ENCODE data around the gene OPRD1. TPM values are rescaled to one million over a fixed set of nuclear protein-coding genes. Genes with fewer than 3 reads are reported as not detected.

The OPRD1 gene
- total and polyA plus RNA-seq, 4 donors: 0.01 TPM; not detected in 3

GRCh38 chr1:28893403-28894102 lies 81.6 kb downstream of the OPRD1 start:
- H3K4me3 ChIP-seq (ENCODE audit: low read depth in 1 of 3, low read length in 3 of 3): no peak overlapping the region
- H3K27ac ChIP-seq (ENCODE audit: low read depth in 1 of 2, low read length in 2 of 2): no peak overlapping the region
- WGBS: 89% methylated on average over 8 of the region's 8 CpGs
- DNase-seq (ENCODE audit: low spot score): no peak
- no peaks in the 10 kb centered on the region for H3K9me3 ChIP-seq (ENCODE audit: control insufficient read depth in 4 of 4, low read length in 3 of 4)
- H3K36me3 ChIP-seq (ENCODE audit: control insufficient read depth in 4 of 4, insufficient read depth in 3 of 4, low read depth in 1 of 4, low read length in 3 of 4): peaks cover 0 to 5% (median under 1%) of the 10 kb centered on the region in 4 donors
- peaks cover 0 to 3% (median 0%) of the 10 kb centered on the region in 4 donors for H3K4me1 ChIP-seq (ENCODE audit: control insufficient read depth in 4 of 4, insufficient read depth in 4 of 4, low read length in 3 of 4)
- H3K27me3 ChIP-seq (ENCODE audit: control insufficient read depth in 4 of 4, insufficient read depth in 4 of 4, low read length in 3 of 4): no peaks in the 10 kb centered on the region
- H3K9ac ChIP-seq (ENCODE audit: low read depth in 1 of 2, low read length in 2 of 2): no peak overlapping the region
- TF ChIP-seq FOXA1 (IDR thresholded peaks at IDR 0.05) (no peak), NR2F2 (IDR thresholded peaks at IDR 0.05) (no peak), RAD21 (IDR thresholded peaks at IDR 0.05) (peak; percentile 8 to 54), EGR1 (IDR thresholded peaks at IDR 0.05; ENCODE audit: low read depth in 2 of 2) (no peak)

GRCh38 chr1:28894785-28895184 lies 82.8 kb downstream of the OPRD1 start:
- 90% methylated on average over 2 of the region's 2 CpGs for WGBS

More at GRCh38 chr1:28894785-28895184, 82.8 kb downstream of the OPRD1 start:
- Histone ChIP-seq H3K27me3 (ENCODE audit: control insufficient read depth in 4 of 4, insufficient read depth in 4 of 4, low read length in 3 of 4) (no peaks in the 10 kb centered on the region), H3K4me3 (ENCODE audit: low read depth in 1 of 3, low read length in 3 of 3) (no peak overlapping the region), H3K27ac (ENCODE audit: low read depth in 1 of 2, low read length in 2 of 2) (no peak overlapping the region), H3K4me1 (ENCODE audit: control insufficient read depth in 4 of 4, insufficient read depth in 4 of 4, low read length in 3 of 4) (peaks cover 0 to 3% (median 1%) of the 10 kb centered on the region in 4 donors), H3K9ac (ENCODE audit: low read depth in 1 of 2, low read length in 2 of 2) (no peak overlapping the region), H3K36me3 (ENCODE audit: control insufficient read depth in 4 of 4, insufficient read depth in 3 of 4, low read depth in 1 of 4, low read length in 3 of 4) (peaks cover 0 to 5% (median 2%) of the 10 kb centered on the region in 4 donors), H3K9me3 (ENCODE audit: control insufficient read depth in 4 of 4, low read length in 3 of 4) (no peaks in the 10 kb centered on the region)
- no peak for TF ChIP-seq GABPA (IDR thresholded peaks at IDR 0.05 in 1 of 2, conservative IDR thresholded peaks at IDR 0.05 in 1 of 2)
- TF ChIP-seq RXRA (IDR thresholded peaks at IDR 0.05): no peak
- TF ChIP-seq TAF1 (conservative IDR thresholded peaks at IDR 0.05): no peak
- no peak for TF ChIP-seq FOXA2 (IDR thresholded peaks at IDR 0.05)
- TF ChIP-seq FOXA1 (IDR thresholded peaks at IDR 0.05): no peak
- no peak for TF ChIP-seq RAD21 (IDR thresholded peaks at IDR 0.05)
- TF ChIP-seq SP1 (IDR thresholded peaks at IDR 0.05): no peak
- TF ChIP-seq, protein P1, sequence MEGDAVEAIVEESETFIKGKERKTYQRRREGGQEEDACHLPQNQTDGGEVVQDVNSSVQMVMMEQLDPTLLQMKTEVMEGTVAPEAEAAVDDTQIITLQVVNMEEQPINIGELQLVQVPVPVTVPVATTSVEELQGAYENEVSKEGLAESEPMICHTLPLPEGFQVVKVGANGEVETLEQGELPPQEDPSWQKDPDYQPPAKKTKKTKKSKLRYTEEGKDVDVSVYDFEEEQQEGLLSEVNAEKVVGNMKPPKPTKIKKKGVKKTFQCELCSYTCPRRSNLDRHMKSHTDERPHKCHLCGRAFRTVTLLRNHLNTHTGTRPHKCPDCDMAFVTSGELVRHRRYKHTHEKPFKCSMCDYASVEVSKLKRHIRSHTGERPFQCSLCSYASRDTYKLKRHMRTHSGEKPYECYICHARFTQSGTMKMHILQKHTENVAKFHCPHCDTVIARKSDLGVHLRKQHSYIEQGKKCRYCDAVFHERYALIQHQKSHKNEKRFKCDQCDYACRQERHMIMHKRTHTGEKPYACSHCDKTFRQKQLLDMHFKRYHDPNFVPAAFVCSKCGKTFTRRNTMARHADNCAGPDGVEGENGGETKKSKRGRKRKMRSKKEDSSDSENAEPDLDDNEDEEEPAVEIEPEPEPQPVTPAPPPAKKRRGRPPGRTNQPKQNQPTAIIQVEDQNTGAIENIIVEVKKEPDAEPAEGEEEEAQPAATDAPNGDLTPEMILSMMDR (IDR thresholded peaks at IDR 0.05; ENCODE audit: low read depth, low read length, missing input control): no peak
- no peak for TF ChIP-seq REST (IDR thresholded peaks at IDR 0.05)
- TF ChIP-seq ATF3 (IDR thresholded peaks at IDR 0.05): no peak
- no peak for TF ChIP-seq ZBTB33 (IDR thresholded peaks at IDR 0.05)
- no peak for TF ChIP-seq YY1 (IDR thresholded peaks at IDR 0.05)
- TF ChIP-seq JUND (IDR thresholded peaks at IDR 0.05): no peak
- TF ChIP-seq HNF4G (IDR thresholded peaks at IDR 0.05): no peak
- no peak for TF ChIP-seq NR2F2 (IDR thresholded peaks at IDR 0.05)
- TF ChIP-seq HNF4A (conservative IDR thresholded peaks at IDR 0.05): no peak
- TF ChIP-seq, protein P2, sequence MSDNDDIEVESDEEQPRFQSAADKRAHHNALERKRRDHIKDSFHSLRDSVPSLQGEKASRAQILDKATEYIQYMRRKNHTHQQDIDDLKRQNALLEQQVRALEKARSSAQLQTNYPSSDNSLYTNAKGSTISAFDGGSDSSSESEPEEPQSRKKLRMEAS (IDR thresholded peaks at IDR 0.05): no peak
- TF ChIP-seq EGR1 (IDR thresholded peaks at IDR 0.05; ENCODE audit: low read depth in 2 of 2): no peak
- DNase-seq (ENCODE audit: low spot score): no peak
